Ovary (tissue), 9 donors: ENCODE data around the gene TICAM2. TPM values are rescaled to one million over a fixed set of nuclear protein-coding genes. Genes with fewer than 3 reads are reported as not detected.

ENCODE experiments used
- DNase-seq, 5 donors: peaks; one replicate each; pipeline ENCODE4 v3.0.0-alpha.2; 2019 to 2020
- H3K27ac ChIP-seq, 2 donors: fragments of 200-600 bp; one replicate each; pipeline versions ENCODE4 v1.5.1 to v1.8.0; 2019 to 2022
- H3K27me3 ChIP-seq: fragments of 200-600 bp; one replicate; pipeline ENCODE4 v1.8.0; 2022
- H3K36me3 ChIP-seq: fragments of 200-600 bp; sonication (generic); one replicate; pipeline ENCODE4 v1.5.1; 2019
- H3K4me1 ChIP-seq: one replicate; pipeline ENCODE4 v1.8.1; 2013; ENCODE audit warnings: mild to moderate bottlenecking, moderate library complexity; ENCODE audit not compliant: insufficient read depth
- H3K4me3 ChIP-seq: fragments of 200-600 bp; sonication (generic); one replicate; pipeline ENCODE4 v1.5.1; 2017
- H3K9me3 ChIP-seq, 2 donors: fragments of 200-600 bp in 1 of 2; sonication (generic) in 1 of 2; one replicate each; pipeline versions ENCODE4 v1.5.1 to v1.8.1; 2013 to 2019; ENCODE audit warnings: mild to moderate bottlenecking in 1 of 2, moderate library complexity in 1 of 2
- CTCF ChIP-seq, 3 donors: fragments of 450-650 bp in 2 of 3; fragments of 200-600 bp in 1 of 3; IDR thresholded peaks; one replicate each; pipeline versions ENCODE4 v1.5.1 to v1.8.0; 2016 to 2022; ENCODE audit warnings: antibody characterized with exemption in 3 of 3, mild to moderate bottlenecking in 1 of 3
- EP300 ChIP-seq: sonication (generic); formaldehyde crosslinking; IDR thresholded peaks from one replicate; pipeline ENCODE4 v1.6.1; 2017; ENCODE audit warnings: antibody characterized with exemption
- POLR2A ChIP-seq: fragments of 450-650 bp; IDR thresholded peaks from one replicate; pipeline ENCODE4 v1.6.1; 2017; ENCODE audit warnings: antibody characterized with exemption, mild to moderate bottlenecking, moderate library complexity
- WGBS, 3 donors: extraction: QIAGEN DNeasy Blood & Tissue Kit in 1 of 3; methylation state at CpG; one replicate each; pipeline versions ENCODE4 v1.1.5 to v1.1.7; 2013 to 2017; 5-methylcytosine and 5-hydroxymethylcytosine counted together
- intact Hi-C, 4 donors: fragments of 100-400 bp; cut with DNase I; formaldehyde crosslinking; loops; one replicate each; pipeline versions ENCODE4 v1.11.0 to v1.15.1; 2022 to 2023
- polyA plus RNA-seq, 2 donors: library from polyadenylated mRNA; stranded (reverse); fragments of 200-250 nt in 1 of 2; fragments of 350-450 nt in 1 of 2; fragmentation: Illumina TruSeq in 1 of 2; extraction: RNeasy Lipid Tissue Mini Kit (QIAGEN cat#74804) in 1 of 2; gene quantifications; one replicate each; pipeline ENCODE4 v1.2.3, GENCODE V29; 2013 to 2014
- total RNA-seq, 7 donors: library from RNA; depleted of rRNA in 2 of 7; stranded (reverse); fragments of >200 nt in 2 of 7; fragmentation: NEBNext Ultra II Directional in 3 of 7; extraction: Animal tissue kit (Norgen Biotek cat#: 25700) in 3 of 7; gene quantifications; one replicate each; pipeline versions ENCODE4 v1.1.0 to v1.2.4, GENCODE V29; 2016 to 2023
- donor health status: DM: no; HTN: no; CAD: no; lungs with moderate emphysema.
- donor health status: DM: no; HTN: no; CAD: no.
- donor health status: Bipolar disorder and iron deficiency.
- donor health status: DM: yes; HTN: yes; CAD: no.
- donor health status: DM: no; HTN: no; CAD: no.
- donor health status: DM: yes; HTN: yes; CAD: no.

Gene TICAM2
- total and polyA plus RNA-seq, 9 donors: 1.0 to 6.4 (median 4.0) TPM

GRCh38 chr5:115577329-115577728, 24.9 kb downstream of the TICAM2 start:
- Histone ChIP-seq H3K36me3 (no peaks in the 10 kb centered on the region), H3K9me3 (no peaks in the 10 kb centered on the region), H3K4me3 (no peak overlapping the region), H3K27ac (no peak overlapping the region), H3K27me3 (no peaks in the 10 kb centered on the region), H3K4me1 (no peaks in the 10 kb centered on the region)
- TF ChIP-seq POLR2A (no peak), EP300 (no peak), CTCF (IDR thresholded peaks at IDR 0.05) (no peak)
- intact Hi-C loops: no loop called here
- 85 to 92% (median 91%) methylated on average over 2 of the region's 2 CpGs for WGBS, 3 donors
- no peak for DNase-seq

GRCh38 chr5:115575167-115576070, 26.9 kb downstream of the TICAM2 start:
- Histone ChIP-seq H3K36me3 (no peaks in the 10 kb centered on the region), H3K9me3 (no peaks in the 10 kb centered on the region), H3K27me3 (no peaks in the 10 kb centered on the region), H3K27ac (no peak overlapping the region), H3K4me3 (no peak overlapping the region), H3K4me1 (no peaks in the 10 kb centered on the region)
- intact Hi-C loops: no loop called here
- no peak for DNase-seq
- 83 to 87% (median 84%) methylated on average over 5 of the region's 5 CpGs for WGBS, 3 donors
- TF ChIP-seq EP300: no peak
- TF ChIP-seq CTCF (IDR thresholded peaks at IDR 0.05): no peak
- no peak for TF ChIP-seq POLR2A

GRCh38 chr5:115573133-115573532, 29.1 kb downstream of the TICAM2 start:
- Histone ChIP-seq H3K9me3 (no peaks in the 10 kb centered on the region), H3K27ac (no peak overlapping the region), H3K27me3 (no peaks in the 10 kb centered on the region), H3K4me1 (no peaks in the 10 kb centered on the region), H3K4me3 (no peak overlapping the region), H3K36me3 (no peaks in the 10 kb centered on the region)
- intact Hi-C loops: no loop called here
- WGBS, 3 donors: 59 to 68% (median 66%) methylated on average over 2 of the region's 2 CpGs
- TF ChIP-seq EP300 (no peak), POLR2A (no peak), CTCF (IDR thresholded peaks at IDR 0.05) (no peak)
- no peak for DNase-seq

GRCh38 chr5:115571441-115571878, 30.8 kb downstream of the TICAM2 start:
- no peak overlapping the region for H3K27ac ChIP-seq
- 86% methylated on average over 5 of the region's 5 CpGs for WGBS, 3 donors
- intact Hi-C loops: no loop called here

More at GRCh38 chr5:115571441-115571878, 30.8 kb downstream of the TICAM2 start:
- Histone ChIP-seq H3K9me3 (no peaks in the 10 kb centered on the region), H3K4me3 (no peak overlapping the region), H3K27me3 (no peaks in the 10 kb centered on the region), H3K4me1 (no peaks in the 10 kb centered on the region), H3K36me3 (no peaks in the 10 kb centered on the region)
- no peak for TF ChIP-seq CTCF (IDR thresholded peaks at IDR 0.05)
- no peak for TF ChIP-seq EP300
- no peak for TF ChIP-seq POLR2A
- no peak for DNase-seq
